NCI-H82 (cell line): Measurements from ENCODE around the gene UGDH.
"Not testable (repeated sequence)": the region's sequence is repeated elsewhere in the genome, so short reads cannot be mapped to it uniquely, and the experiment has no call there.

Experiments
- DNase-seq: peaks from one replicate; lab custom pipeline; 2025; lab: John Stamatoyannopoulos, UW

The UGDH gene

GRCh38 chr4:39495446-39496213 lies 31.6 kb downstream of the UGDH start:
- DNase-seq, result no peak

GRCh38 chr4:39494354-39494753 lies 32.9 kb downstream of the UGDH start:
- DNase-seq, result no peak

- no peak for DNase-seq
These were observed 36.9 kb downstream of the UGDH start for GRCh38 chr4:39490322-39490721.

GRCh38 chr4:39486221-39486804 lies 40.9 kb downstream of the UGDH start:
- no peak for DNase-seq

- DNase-seq, result no peak
These were observed 42.5 kb downstream of the UGDH start for GRCh38 chr4:39484582-39485272.

- DNase-seq, result no peak
These were observed 46.1 kb downstream of the UGDH start for GRCh38 chr4:39480902-39481695.

- no peak for DNase-seq
These were observed 47.0 kb downstream of the UGDH start for GRCh38 chr4:39480251-39480650.

GRCh38 chr4:39476187-39476895 lies 50.9 kb downstream of the UGDH start:
- DNase-seq, result no peak

GRCh38 chr4:39472396-39472795 lies 54.8 kb downstream of the UGDH start:
- no peak for DNase-seq

- no peak for DNase-seq
These were observed 56.8 kb downstream of the UGDH start for GRCh38 chr4:39470402-39470801.

GRCh38 chr4:39469429-39470077 lies 57.7 kb downstream of the UGDH start:
- DNase-seq, result peak; percentile 66

GRCh38 chr4:39467464-39467863 lies 59.8 kb downstream of the UGDH start:
- no peak for DNase-seq

GRCh38 chr4:39466747-39467146 lies 60.5 kb downstream of the UGDH start:
- DNase-seq, result no peak

- peak; percentile 45 for DNase-seq
These were observed 62.2 kb downstream of the UGDH start for GRCh38 chr4:39464886-39465501.

- DNase-seq, result peak; percentile 98
These were observed 68.5 kb downstream of the UGDH start, which contains the start of the genes LIAS and RPL9 for GRCh38 chr4:39458505-39459300. Gene LIAS, plus strand, starts transcription at chr4:39459056. Its CDS starts 62 bp downstream, at chr4:39459118. Gene RPL9, minus strand, starts transcription at chr4:39458922. Its CDS starts 483 bp downstream, at chr4:39458439.

GRCh38 chr4:39458161-39458504 lies 69.1 kb downstream of the UGDH start:
- not testable (repeated sequence) for DNase-seq

- no peak for DNase-seq
These were observed 70.1 kb downstream of the UGDH start for GRCh38 chr4:39456946-39457763.

- DNase-seq, result no peak
These were observed 71.8 kb downstream of the UGDH start for GRCh38 chr4:39455486-39455885.

GRCh38 chr4:39453738-39454137 lies 73.5 kb downstream of the UGDH start:
- no peak for DNase-seq
